ENCODE measurements around the gene PHKG2.
A peak's percentile ranks its signal among the peaks of the same experiment; 100 is the strongest.
"Not testable (repeated sequence)": the region's sequence is repeated elsewhere in the genome, so short reads cannot be mapped to it uniquely, and the experiment has no call there.

Gene PHKG2, protein sequence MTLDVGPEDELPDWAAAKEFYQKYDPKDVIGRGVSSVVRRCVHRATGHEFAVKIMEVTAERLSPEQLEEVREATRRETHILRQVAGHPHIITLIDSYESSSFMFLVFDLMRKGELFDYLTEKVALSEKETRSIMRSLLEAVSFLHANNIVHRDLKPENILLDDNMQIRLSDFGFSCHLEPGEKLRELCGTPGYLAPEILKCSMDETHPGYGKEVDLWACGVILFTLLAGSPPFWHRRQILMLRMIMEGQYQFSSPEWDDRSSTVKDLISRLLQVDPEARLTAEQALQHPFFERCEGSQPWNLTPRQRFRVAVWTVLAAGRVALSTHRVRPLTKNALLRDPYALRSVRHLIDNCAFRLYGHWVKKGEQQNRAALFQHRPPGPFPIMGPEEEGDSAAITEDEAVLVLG

GRCh38 chr16:30747799-30748633, at the start of gene PHKG2:
PHKG2 (plus strand) TSS chr16:30748425; CDS start chr16:30748821, 396 bp downstream.
- peak; percentile 98 for DNase-seq

GRCh38 chr16:30698816-30699614, 49.2 kb upstream of the PHKG2 start, which contains the start of gene SRCAP:
SRCAP (plus strand) TSS chr16:30699171; CDS start chr16:30700825, 1,654 bp downstream.
- DNase-seq: peak; percentile 54

- no peak for DNase-seq
Measured at GRCh38 chr16:30699615-30700099, 48.6 kb upstream of the PHKG2 start.

GRCh38 chr16:30700491-30700890, 47.7 kb upstream of the PHKG2 start:
- no peak for DNase-seq

GRCh38 chr16:30700971-30701370, 47.3 kb upstream of the PHKG2 start:
- DNase-seq: no peak

DNA sequence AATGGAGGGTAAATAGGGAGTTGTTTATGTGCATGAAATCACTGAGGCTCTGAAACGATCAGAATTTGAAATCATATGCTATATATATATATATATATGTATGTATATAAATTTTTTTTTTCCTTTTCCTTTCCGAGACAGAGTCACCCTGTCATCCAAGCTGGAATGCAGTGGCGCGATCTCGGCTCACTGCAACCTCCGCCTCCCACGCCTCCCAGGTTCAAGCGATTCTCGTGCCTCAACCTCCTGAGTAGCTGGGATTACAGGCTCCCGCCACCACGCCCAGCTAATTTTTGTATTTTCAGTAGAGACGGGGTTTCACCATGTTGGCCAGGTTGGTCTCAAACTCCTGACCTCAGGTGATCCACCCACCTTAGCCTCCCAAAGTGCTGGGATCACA, 45.2 kb upstream of the PHKG2 start:
- DNase-seq: not testable (repeated sequence)

DNA sequence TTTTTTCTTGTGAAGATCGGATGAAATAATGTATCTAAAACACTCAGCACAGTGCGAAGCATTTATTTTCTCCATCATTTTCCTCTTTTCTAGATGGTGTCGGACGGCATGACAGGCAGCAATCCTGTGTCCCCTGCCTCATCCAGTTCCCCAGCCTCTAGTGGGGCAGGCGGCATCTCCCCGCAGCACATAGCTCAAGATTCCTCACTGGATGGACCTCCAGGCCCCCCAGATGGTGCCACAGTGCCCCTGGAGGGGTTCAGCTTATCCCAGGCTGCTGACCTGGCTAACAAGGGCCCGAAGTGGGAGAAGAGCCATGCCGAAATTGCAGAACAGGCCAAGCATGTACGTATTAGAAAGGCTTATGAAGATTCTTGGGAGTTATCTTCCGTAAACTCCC, 44.3 kb upstream of the PHKG2 start:
- DNase-seq: no peak

DNA sequence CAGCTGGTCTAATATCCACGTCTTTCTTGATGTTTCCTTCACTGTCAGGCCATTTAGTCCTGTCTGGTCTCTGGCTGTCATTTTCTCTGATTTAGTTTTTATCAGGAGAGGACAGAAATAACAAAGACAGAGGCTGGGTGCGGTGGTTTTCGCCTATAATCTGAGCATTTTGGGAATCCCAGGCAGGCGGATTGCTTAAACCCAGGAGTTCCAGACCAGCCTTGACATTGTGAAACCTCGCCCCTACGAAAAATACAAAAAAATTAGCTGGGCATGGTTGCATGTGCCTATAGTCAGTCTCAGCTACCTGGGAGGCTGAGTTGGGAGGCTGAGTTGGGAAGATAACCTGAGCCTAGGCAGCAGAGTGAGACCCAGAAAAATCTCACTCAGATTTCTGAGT, 42.2 kb upstream of the PHKG2 start:
- DNase-seq: no peak

- DNase-seq: no peak
Measured at GRCh38 chr16:30710971-30711370, 37.3 kb upstream of the PHKG2 start.

DNA sequence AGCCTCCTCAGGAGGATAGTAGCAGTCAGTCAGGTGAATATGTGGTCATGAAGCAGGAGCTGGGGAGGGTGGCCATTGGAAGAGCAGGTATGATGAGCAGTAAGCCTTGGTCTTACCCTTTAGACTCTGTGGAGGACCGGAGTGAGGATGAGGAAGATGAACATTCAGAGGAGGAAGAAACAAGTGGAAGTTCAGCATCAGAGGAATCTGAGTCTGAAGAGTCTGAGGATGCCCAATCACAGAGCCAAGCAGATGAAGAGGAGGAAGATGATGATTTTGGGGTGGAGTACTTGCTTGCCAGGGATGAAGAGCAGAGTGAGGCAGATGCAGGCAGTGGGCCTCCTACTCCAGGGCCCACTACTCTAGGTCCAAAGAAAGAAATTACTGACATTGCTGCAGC, 36.5 kb upstream of the PHKG2 start:
- no peak for DNase-seq

DNA sequence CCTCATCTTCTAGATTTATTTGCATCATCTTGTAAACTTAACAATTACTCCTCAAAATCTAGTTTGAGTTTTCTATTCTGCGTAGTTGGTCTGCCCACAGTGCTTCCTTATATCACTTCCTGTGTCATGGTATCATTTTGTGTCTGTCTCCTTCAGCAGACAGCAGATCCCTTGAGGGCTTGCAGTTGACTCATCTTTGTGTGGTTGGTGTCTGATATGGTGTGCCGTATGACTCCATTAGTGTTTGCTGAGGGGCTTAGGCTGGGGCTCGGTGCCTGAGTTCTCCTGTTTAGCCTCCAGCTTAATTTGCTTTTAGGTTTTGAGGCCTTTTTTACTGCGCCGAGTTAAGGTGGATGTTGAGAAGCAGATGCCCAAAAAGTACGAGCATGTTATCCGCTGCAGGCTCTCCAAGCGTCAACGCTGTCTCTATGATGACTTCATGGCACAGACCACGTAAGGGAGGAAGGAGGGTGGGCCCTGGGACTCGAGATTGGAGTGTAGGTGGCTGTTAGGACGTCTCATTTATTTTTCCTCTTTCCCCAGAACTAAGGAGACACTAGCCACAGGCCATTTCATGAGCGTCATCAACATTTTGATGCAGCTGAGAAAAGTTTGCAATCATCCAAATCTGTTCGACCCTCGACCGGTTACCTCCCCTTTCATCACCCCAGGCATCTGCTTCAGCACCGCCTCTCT, 32.3 kb upstream of the PHKG2 start:
- DNase-seq: no peak

DNA sequence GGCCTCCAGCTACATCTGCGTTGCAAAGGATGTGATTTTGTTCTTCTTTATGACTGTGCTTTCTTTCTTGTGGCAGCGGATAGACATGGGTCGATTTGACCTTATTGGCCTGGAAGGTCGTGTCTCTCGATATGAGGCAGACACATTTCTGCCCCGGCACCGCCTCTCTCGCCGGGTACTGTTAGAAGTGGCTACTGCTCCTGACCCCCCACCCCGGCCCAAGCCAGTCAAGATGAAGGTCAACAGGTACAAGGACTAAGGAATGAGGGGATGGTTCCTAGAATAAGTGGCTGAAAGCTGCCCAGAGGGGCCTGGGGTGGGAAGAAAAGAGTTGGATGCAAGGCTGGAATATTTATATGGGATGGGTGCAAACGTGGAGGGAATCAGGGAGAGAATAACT, 28.1 kb upstream of the PHKG2 start:
- DNase-seq: no peak

DNA sequence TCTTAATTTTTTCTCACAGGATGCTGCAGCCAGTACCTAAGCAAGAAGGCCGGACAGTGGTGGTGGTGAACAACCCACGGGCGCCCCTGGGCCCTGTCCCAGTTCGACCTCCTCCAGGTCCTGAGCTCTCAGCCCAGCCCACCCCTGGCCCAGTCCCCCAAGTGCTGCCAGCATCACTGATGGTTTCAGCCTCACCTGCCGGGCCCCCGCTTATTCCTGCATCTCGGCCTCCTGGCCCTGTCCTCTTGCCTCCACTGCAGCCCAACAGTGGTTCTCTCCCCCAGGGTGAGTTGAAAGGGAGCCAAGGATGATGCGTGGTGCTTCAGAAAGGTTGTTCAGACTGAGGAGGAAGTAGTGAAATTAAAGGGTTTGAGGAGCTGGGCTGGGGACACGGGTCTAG, 27.5 kb upstream of the PHKG2 start:
- DNase-seq: no peak

DNA sequence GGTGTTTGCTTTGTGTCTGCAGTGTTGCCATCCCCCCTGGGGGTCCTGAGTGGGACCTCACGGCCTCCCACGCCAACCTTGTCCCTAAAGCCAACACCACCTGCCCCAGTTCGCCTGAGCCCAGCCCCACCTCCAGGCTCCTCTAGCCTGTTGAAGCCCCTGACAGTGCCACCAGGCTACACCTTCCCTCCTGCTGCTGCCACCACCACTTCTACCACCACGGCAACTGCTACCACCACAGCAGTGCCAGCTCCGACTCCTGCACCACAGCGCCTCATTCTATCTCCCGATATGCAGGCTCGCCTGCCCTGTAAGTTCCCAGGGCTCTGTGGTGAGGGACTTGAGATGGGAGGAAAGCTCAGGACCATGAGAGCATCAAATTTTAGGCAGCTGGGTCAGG, 27.1 kb upstream of the PHKG2 start:
- no peak for DNase-seq

DNA sequence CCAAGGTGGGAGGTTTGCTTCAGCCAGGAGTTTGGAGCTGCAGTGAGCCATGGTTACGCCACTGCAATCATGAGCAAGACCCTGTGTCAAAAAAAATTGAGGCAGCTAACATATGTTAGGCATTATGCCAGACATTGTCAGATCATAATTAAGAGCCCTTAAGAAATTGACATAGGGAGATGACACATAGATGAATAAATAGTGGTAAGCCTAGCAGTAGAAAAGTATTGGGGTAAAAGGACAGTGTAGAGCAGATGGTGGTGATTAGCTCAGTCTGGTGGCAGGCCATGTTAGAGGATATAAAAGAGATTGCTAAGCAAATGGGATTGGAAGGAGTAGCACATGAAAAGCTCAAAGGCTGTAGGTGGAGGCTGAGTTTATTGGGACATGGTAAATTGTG, 26.6 kb upstream of the PHKG2 start:
- DNase-seq: no peak

DNA sequence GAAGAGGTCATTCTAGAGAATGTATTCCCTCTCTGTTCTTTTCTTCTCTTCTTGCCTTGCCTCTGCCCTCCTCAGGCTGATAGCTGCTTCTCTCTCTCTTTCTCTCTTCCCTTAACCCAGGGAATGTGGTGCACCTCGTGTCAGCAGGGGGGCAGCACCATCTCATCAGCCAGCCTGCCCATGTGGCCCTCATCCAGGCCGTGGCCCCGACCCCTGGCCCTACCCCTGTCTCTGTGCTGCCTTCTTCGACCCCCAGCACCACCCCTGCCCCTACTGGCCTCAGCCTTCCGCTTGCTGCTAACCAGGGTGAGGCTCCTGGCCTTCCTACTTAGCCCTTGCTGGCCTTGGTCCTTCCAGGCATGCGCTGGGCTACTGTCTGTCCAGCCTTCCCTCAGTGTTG, 25.8 kb upstream of the PHKG2 start:
- DNase-seq: no peak

DNA sequence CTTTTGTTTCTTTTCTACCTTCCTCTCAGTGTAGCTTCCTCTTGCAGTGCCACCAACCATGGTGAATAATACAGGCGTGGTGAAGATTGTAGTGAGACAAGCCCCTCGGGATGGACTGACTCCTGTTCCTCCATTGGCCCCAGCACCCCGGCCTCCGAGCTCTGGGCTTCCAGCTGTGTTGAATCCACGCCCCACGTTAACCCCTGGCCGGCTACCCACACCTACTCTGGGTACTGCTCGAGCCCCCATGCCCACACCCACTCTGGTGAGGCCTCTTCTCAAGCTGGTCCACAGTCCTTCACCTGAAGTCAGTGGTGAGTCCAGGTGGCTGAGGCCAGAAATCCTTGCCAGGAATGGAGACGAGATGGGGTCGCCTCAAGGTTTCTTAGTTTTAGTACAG, 25.3 kb upstream of the PHKG2 start:
- DNase-seq: no peak

- DNase-seq: no peak
Measured at GRCh38 chr16:30723725-30724355, 24.4 kb upstream of the PHKG2 start.

GRCh38 chr16:30724641-30725417, 23.4 kb upstream of the PHKG2 start:
- no peak for DNase-seq

DNA sequence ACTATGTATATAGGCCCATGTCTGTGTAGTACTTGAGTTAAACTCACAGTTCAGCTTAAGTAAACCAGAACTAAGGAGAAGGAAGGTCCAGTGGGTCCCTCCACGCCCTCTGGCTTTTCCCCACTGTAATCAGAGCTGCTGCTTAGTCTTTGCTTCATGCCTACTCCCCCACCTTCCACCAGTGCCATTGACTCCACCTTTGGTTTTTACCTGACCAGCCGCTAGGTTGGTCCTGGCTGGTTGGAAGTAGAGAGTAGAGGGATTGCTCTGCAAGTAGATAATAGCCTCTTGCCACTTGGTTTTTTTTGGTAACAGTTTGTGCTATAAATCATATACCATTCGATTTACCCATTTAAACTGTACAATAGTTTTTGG, 22.8 kb upstream of the PHKG2 start:
- no peak for DNase-seq

- DNase-seq: no peak
Measured at GRCh38 chr16:30728321-30728720, 19.9 kb upstream of the PHKG2 start.
